ENCODE data around the gene TM9SF1. TPM values are rescaled to one million over a fixed set of nuclear protein-coding genes. Genes with fewer than 3 reads are reported as not detected.

The TM9SF1 gene
- total RNA-seq, 1 donor from 2014 or later: 35.0 TPM

DNA sequence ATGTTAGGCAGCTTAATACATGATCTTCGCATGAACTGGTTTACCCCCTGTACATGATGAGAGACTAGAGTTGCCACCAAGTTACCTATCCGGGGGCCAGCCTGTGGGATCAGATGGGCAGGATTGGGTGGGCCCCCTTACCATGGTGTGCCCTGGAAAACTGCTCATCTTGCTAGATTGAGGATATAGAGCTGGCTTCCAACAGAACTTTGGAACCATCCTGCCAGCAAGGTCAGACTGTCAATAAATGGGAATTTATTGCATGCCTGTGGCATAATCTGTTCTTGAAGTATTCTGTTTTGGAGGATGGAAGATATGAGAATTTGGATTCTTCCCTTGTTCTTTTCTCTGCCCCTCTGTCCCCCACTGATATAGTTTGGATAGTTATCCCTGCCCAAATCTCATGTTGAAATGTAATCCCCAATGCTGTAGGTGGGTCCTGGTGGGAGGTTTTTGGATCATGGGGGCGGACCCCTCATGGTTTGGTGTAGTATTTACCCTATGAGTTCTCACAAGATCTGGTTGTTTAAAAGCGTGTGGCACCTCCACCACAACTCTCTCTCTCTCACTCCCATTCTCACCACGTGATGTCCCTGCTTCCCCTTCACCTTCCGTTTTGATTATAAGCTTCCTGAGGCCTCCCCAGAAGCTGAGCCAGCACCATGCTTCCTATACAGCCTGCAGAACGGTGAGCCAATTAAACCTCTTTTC is 3.7 kb upstream of the TM9SF1 start:
- Mint-ChIP-seq H3K4me3 (ENCODE audit: unreplicated experiment) (no peak overlapping the region), H3K36me3 (ENCODE audit: unreplicated experiment) (peaks cover 5% of the 10 kb centered on the region), H3K4me1 (ENCODE audit: low read depth, unreplicated experiment) (peaks cover 7% of the 10 kb centered on the region), H3K27ac (ENCODE audit: unreplicated experiment) (no peak overlapping the region), H3K27me3 (ENCODE audit: unreplicated experiment) (peaks cover 9% of the 10 kb centered on the region), H3K9me3 (ENCODE audit: unreplicated experiment) (peaks cover 4% of the 10 kb centered on the region)
- no peak for DNase-seq
- TF ChIP-seq, protein P1, sequence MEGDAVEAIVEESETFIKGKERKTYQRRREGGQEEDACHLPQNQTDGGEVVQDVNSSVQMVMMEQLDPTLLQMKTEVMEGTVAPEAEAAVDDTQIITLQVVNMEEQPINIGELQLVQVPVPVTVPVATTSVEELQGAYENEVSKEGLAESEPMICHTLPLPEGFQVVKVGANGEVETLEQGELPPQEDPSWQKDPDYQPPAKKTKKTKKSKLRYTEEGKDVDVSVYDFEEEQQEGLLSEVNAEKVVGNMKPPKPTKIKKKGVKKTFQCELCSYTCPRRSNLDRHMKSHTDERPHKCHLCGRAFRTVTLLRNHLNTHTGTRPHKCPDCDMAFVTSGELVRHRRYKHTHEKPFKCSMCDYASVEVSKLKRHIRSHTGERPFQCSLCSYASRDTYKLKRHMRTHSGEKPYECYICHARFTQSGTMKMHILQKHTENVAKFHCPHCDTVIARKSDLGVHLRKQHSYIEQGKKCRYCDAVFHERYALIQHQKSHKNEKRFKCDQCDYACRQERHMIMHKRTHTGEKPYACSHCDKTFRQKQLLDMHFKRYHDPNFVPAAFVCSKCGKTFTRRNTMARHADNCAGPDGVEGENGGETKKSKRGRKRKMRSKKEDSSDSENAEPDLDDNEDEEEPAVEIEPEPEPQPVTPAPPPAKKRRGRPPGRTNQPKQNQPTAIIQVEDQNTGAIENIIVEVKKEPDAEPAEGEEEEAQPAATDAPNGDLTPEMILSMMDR (IDR thresholded peaks at IDR 0.05; ENCODE audit: partially characterized antibody, unreplicated experiment): no peak

DNA sequence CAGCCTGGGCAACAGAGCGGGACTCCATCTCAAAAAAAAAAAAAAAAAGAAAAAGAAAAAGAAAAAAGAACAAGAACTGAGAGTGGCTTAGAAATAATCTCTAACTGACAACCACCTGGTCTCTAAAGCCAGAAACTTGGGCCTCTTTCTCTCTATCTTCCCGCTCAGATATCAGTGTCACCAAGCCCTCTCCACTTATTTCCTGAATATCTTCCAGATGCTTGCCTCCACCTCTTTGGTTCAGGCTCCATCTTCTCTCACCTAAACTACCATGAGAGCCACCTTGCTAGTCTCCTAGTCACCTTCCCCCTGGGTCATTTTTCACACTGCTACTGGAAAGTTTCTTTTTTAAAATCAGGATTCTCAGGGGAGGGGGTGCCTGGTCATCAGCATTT is 1.8 kb upstream of the TM9SF1 start:
- H3K27me3 Mint-ChIP-seq (ENCODE audit: unreplicated experiment): peaks cover 11% of the 10 kb centered on the region
- H3K4me1 Mint-ChIP-seq (ENCODE audit: low read depth, unreplicated experiment): peaks cover 6% of the 10 kb centered on the region
- H3K27ac Mint-ChIP-seq (ENCODE audit: unreplicated experiment): no peak overlapping the region
- TF ChIP-seq, protein P1 (IDR thresholded peaks at IDR 0.05; ENCODE audit: partially characterized antibody, unreplicated experiment): no peak
- H3K36me3 Mint-ChIP-seq (ENCODE audit: unreplicated experiment): no peaks in the 10 kb centered on the region
- H3K4me3 Mint-ChIP-seq (ENCODE audit: unreplicated experiment): peak overlapping the region; percentile 96
- no peak for DNase-seq
- peaks cover 6% of the 10 kb centered on the region for H3K9me3 Mint-ChIP-seq (ENCODE audit: unreplicated experiment)

DNA sequence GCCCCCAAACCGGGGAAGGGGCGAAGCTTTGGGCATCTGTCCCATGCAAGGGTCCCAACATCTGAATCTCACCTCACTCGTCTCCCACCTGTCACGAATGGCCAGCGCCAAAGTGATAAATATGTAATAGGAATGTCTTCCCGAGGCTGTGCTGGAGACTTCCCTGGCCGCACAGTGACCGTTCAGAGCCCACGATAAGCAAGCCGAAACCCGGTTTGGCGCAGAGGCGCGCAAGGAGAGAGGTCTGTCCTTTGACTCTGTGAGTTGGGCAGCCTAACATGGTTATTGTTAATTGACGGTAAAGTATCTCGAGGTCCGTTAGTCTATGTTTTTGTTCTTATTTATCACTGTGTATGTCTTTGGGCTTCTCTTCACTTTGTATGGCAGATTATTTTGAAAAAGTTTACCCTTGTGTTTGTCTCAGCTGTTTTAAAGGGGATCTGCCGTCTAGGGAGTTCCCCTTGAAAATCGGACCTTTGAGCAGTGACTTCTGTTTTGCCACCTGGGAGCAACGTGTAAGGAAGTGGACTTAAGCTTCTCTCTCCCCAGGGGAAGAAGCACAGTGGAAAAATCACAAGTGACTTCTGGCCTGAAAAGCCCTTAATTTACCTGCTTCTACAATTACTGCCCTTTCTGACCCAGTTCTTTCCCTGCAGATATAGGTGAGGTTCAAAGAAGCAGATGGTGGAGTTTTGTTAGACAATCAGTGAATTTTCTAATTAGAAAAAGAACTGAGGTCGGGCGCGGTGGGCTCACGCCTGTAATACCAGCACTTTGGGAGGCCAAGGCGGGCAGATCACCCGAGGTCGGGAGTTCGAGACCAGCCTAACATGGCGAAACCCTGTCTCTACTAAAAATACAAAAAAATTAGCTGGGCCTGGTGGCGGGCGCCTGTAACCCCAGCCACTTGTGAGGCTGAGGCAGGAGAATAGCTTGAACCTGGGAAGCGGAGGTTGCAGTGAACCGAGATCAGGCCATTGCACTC is 1.1 kb upstream of the TM9SF1 start:
- TF ChIP-seq, protein P1 (IDR thresholded peaks at IDR 0.05; ENCODE audit: partially characterized antibody, unreplicated experiment): no peak
- DNase-seq: no peak

DNA sequence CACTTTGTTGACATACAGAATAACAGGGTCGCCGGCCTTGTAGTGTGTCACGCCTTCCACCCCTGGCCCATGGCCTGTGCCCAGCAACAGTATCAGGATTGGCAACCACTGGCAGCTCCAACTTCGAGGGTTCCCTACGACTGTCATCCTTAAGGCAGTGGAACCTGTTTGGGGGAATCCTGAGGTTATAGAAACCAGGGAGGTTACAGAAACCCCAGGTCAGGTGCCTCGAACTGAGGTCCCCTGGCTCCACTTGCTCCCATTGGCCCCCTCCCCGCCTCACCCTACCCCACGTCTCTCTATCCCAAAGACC is 412 bp downstream of the TM9SF1 start:
- H3K9me3 Mint-ChIP-seq (ENCODE audit: unreplicated experiment): peaks cover 6% of the 10 kb centered on the region
- peak overlapping the region; percentile 59 for H3K27ac Mint-ChIP-seq (ENCODE audit: unreplicated experiment)
- peaks cover 6% of the 10 kb centered on the region for H3K4me1 Mint-ChIP-seq (ENCODE audit: low read depth, unreplicated experiment)
- no peaks in the 10 kb centered on the region for H3K36me3 Mint-ChIP-seq (ENCODE audit: unreplicated experiment)
- no peak for DNase-seq
- TF ChIP-seq, protein P1 (IDR thresholded peaks at IDR 0.05; ENCODE audit: partially characterized antibody, unreplicated experiment): no peak
- peak overlapping the region; percentile 89 for H3K4me3 Mint-ChIP-seq (ENCODE audit: unreplicated experiment)
- H3K27me3 Mint-ChIP-seq (ENCODE audit: unreplicated experiment): peaks cover 11% of the 10 kb centered on the region

More for the DNA sequence above, 1.1 kb upstream of the TM9SF1 start:
- Mint-ChIP-seq H3K4me1 (ENCODE audit: low read depth, unreplicated experiment) (peaks cover 6% of the 10 kb centered on the region), H3K9me3 (ENCODE audit: unreplicated experiment) (peaks cover 6% of the 10 kb centered on the region), H3K27me3 (ENCODE audit: unreplicated experiment) (peaks cover 11% of the 10 kb centered on the region), H3K27ac (ENCODE audit: unreplicated experiment) (peak overlapping the region; percentile 96), H3K36me3 (ENCODE audit: unreplicated experiment) (no peaks in the 10 kb centered on the region), H3K4me3 (ENCODE audit: unreplicated experiment) (peak overlapping the region; percentile 96)

Measured in glutamatergic neuron (in vitro differentiated cells).